ENCODE measurements around the gene PEX26.

- TF ChIP-seq POLR2A (IDR thresholded peaks at IDR 0.05) (no peak), CTCF (IDR thresholded peaks at IDR 0.05) (no peak)
Measured at GRCh38 chr22:18081416-18081815, 3.6 kb downstream of the PEX26 start.
